Activated naive CD8-positive, alpha-beta T cell treated with anti-CD3 and anti-CD28 coated beads for 36 hours (primary cell): ENCODE results near the gene POGK. TPM values are rescaled to one million over a fixed set of nuclear protein-coding genes. Genes with fewer than 3 reads are reported as not detected.

Experiments used
- DNase-seq: peaks from one replicate; pipeline ENCODE4 v3.0.0; 2021
- H3K27ac Mint-ChIP-seq: one replicate; pipeline ENCODE4 v1.8.0; 2022; ENCODE audit warnings: mild to moderate bottlenecking, moderate library complexity, mixed read lengths
- H3K27me3 Mint-ChIP-seq: one replicate; pipeline ENCODE4 v1.8.0; 2022; ENCODE audit warnings: mild to moderate bottlenecking, mixed read lengths
- H3K36me3 Mint-ChIP-seq: one replicate; pipeline ENCODE4 v1.8.0; 2021; ENCODE audit warnings: mild to moderate bottlenecking, mixed read lengths
- H3K4me1 Mint-ChIP-seq: one replicate; pipeline ENCODE4 v1.8.0; 2021; ENCODE audit warnings: mixed read lengths
- H3K4me3 Mint-ChIP-seq: one replicate; pipeline ENCODE4 v1.8.0; 2022; ENCODE audit warnings: mild to moderate bottlenecking, moderate library complexity, mixed read lengths
- H3K9me3 Mint-ChIP-seq: one replicate; pipeline ENCODE4 v1.8.0; 2022; ENCODE audit warnings: mixed read lengths
- total RNA-seq, 2 experiments: library from RNA; stranded (reverse); gene quantifications; one replicate each; pipeline ENCODE4 v1.2.3, GENCODE V29; 2021

Gene POGK
- total RNA-seq, 2 experiments from 2014 or later = 52.3 to 53.3 TPM

DNA sequence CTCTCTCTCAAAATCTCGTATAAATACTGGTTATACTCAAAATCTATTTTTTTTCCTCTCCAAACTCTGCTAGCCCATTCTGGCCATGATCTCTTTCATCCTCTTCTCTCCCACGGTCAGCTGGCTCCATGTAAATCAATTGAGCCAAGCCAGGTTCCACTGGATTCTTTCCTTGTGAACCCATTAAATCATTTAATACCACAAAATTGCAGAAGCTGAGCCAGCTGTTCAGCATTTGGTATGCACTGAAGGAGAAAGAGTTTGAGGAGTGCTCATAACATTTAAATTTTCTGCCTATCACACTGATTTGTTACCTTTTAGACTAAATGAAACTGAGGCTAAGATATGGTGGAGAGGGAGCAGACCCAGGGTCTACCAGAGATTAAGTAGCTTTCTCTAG is 65.9 kb downstream of the POGK start:
- no peaks in the 10 kb centered on the region for H3K9me3 Mint-ChIP-seq
- no peak for DNase-seq
- no peak overlapping the region for H3K27ac Mint-ChIP-seq
- H3K4me1 Mint-ChIP-seq = peaks cover 4% of the 10 kb centered on the region
- no peaks in the 10 kb centered on the region for H3K27me3 Mint-ChIP-seq
- H3K4me3 Mint-ChIP-seq = no peak overlapping the region
- no peaks in the 10 kb centered on the region for H3K36me3 Mint-ChIP-seq

DNA sequence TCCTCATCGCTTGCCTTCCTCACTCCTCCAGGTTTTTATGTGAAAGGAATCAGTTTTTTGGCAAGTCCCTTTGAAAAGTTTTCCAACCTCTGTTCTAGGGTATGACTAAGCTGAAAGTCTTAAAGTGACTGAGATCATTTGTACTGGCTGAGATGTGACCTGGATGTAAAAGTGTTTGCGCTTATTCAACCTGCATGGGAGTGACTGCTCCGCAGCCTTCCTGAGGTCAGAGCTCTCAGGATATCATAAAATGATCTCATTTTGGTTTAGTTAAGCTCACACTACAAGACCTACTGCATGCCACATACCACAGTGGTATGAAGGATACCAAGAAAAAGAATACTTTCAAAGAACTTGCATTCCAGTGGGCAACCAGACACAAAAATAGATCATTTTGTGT is 66.6 kb downstream of the POGK start:
- peaks cover 5% of the 10 kb centered on the region for H3K4me1 Mint-ChIP-seq
- no peak overlapping the region for H3K27ac Mint-ChIP-seq
- H3K9me3 Mint-ChIP-seq = peaks cover 2% of the 10 kb centered on the region
- H3K36me3 Mint-ChIP-seq = no peaks in the 10 kb centered on the region
- H3K4me3 Mint-ChIP-seq = no peak overlapping the region
- no peak for DNase-seq
- H3K27me3 Mint-ChIP-seq = no peaks in the 10 kb centered on the region

Other genes with a start within 250 kb of the POGK start
- 10 to 100 TPM; 19.2 to 21.4 TPM for gene TADA1, start 36.8 kb downstream of the POGK start, total RNA-seq
- gene ILDR2, start 136.1 kb downstream of the POGK start, total RNA-seq = 1 to 10 TPM; 5.7 to 6.6 TPM
- under 1 TPM in 1 of 2 experiments, not detected in 1; 0.14 TPM for gene MAEL, start 149.8 kb downstream of the POGK start, total RNA-seq